Measurements from ENCODE around the gene TMEM273.

TMEM273 gene

DNA sequence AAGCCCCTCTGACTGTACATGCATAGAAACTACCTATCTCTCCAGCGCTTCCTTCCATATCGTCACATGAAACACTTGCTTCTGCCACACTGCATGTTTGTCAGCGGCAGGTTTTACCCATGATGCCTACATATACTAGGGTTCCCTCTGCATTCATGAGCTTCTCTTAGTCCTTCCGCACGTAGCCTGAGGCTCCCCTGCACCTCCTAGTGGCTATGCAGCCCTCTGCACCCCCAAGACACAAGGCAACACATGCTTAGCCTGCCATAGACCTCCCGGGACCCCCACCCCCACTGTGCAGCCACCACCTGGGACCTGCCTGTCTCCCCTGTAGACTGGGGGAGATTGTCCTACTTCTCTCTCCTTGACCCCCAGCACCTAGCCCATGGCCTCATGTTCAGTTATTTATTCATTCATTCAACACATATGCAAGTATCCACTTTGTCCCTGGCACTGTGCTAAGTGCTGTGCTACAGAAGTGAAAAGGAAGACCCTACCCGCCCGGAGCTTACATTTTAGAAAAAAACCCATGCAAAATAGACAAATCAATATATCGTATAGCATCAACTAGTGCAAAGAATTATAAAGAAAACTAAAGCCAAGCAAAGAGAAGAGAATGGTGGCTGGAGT is 23.5 kb downstream of the TMEM273 start:
- peaks cover 10% of the 10 kb centered on the region for H3K4me1 Mint-ChIP-seq
- H3K36me3 Mint-ChIP-seq (ENCODE audit: low read depth) = no peaks in the 10 kb centered on the region
- peaks cover 19% of the 10 kb centered on the region for H3K27me3 Mint-ChIP-seq (ENCODE audit: low read depth)
- TF ChIP-seq, protein P1, sequence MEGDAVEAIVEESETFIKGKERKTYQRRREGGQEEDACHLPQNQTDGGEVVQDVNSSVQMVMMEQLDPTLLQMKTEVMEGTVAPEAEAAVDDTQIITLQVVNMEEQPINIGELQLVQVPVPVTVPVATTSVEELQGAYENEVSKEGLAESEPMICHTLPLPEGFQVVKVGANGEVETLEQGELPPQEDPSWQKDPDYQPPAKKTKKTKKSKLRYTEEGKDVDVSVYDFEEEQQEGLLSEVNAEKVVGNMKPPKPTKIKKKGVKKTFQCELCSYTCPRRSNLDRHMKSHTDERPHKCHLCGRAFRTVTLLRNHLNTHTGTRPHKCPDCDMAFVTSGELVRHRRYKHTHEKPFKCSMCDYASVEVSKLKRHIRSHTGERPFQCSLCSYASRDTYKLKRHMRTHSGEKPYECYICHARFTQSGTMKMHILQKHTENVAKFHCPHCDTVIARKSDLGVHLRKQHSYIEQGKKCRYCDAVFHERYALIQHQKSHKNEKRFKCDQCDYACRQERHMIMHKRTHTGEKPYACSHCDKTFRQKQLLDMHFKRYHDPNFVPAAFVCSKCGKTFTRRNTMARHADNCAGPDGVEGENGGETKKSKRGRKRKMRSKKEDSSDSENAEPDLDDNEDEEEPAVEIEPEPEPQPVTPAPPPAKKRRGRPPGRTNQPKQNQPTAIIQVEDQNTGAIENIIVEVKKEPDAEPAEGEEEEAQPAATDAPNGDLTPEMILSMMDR (IDR thresholded peaks at IDR 0.05; ENCODE audit: unreplicated experiment in 3 of 3) = peak; percentile 62 to 64 (median 64)
- H3K4me3 Mint-ChIP-seq = no peak overlapping the region
- no peaks in the 10 kb centered on the region for H3K9me3 Mint-ChIP-seq
- peak overlapping the region in 1 of 3 experiments; percentile 5 for H3K27ac Mint-ChIP-seq

DNA sequence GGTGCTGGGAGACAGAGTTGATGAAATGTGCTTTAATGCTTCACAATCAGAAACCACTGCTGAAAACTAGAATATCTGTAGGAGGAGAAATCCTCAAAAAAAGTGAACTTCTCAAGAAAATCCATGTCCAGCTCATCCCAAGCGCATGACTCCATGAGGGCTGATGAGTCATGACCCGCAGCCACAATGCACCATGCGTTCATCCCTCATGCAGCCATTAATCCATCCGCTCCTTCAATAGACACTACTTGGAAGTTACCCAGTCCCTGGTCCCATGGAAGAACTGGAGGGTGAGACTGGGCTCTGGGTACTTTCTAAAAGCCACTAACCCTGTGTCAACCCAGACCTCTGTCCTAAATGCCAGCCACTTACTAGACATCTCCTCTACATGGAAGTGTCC is 24.4 kb downstream of the TMEM273 start:
- H3K9me3 Mint-ChIP-seq = no peaks in the 10 kb centered on the region
- H3K27ac Mint-ChIP-seq = no peak overlapping the region
- peaks cover 22% of the 10 kb centered on the region for H3K27me3 Mint-ChIP-seq (ENCODE audit: low read depth)
- no peaks in the 10 kb centered on the region for H3K36me3 Mint-ChIP-seq (ENCODE audit: low read depth)
- TF ChIP-seq, protein P1 (IDR thresholded peaks at IDR 0.05; ENCODE audit: unreplicated experiment in 3 of 3) = no peak
- no peak overlapping the region for H3K4me3 Mint-ChIP-seq
- peaks cover 10% of the 10 kb centered on the region for H3K4me1 Mint-ChIP-seq

DNA sequence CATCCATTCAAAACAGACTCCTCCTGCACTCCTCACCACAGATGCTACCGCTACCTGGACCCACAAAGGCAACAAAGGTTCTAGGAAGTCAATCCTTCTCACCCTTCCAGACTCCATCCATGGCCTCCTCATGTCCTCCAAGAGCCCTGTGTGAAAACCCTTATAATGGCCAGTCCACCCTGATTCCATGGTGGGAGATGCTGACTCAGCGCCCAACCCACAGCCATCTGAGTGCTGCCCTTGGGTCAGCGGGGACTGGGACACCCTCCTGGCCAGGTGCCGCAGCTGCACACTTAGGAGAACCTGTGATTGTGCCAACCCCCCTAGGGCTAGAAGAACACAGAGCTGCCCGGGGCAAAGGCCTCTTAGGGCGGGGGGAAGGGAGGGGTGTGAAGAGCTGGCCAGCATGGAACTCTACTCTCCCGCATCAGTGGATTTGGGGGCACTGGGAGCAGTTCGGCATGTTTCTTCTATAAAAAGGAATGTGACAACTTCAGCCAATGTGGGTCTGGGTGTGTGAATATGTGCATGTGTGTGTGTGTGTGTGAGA is 25.4 kb downstream of the TMEM273 start:
- TF ChIP-seq, protein P1 (IDR thresholded peaks at IDR 0.05; ENCODE audit: unreplicated experiment in 3 of 3) = no peak
- no peak overlapping the region for H3K27ac Mint-ChIP-seq
- H3K36me3 Mint-ChIP-seq (ENCODE audit: low read depth) = no peaks in the 10 kb centered on the region
- peaks cover 10% of the 10 kb centered on the region for H3K4me1 Mint-ChIP-seq
- no peaks in the 10 kb centered on the region for H3K9me3 Mint-ChIP-seq
- no peak overlapping the region for H3K4me3 Mint-ChIP-seq
- peaks cover 21% of the 10 kb centered on the region for H3K27me3 Mint-ChIP-seq (ENCODE audit: low read depth)

DNA sequence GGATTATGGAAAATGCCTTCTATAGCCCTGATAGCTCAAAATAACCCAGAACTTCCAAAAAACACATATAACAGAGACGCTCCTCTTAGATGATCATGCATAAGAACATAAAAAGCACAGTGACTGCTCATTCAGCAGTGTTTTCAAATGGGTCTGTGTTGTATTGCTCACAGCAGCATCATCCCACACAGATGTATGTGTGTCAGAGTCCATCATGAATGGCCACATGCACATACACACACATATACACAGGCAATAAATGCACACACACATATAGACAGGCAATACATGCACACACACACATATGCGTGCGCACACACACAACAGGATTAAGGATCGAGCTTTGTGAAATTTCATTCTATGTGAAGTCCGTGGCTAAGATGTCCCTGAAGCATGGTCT is 26.1 kb downstream of the TMEM273 start:
- H3K9me3 Mint-ChIP-seq = no peaks in the 10 kb centered on the region
- H3K4me1 Mint-ChIP-seq = peaks cover 10% of the 10 kb centered on the region
- no peaks in the 10 kb centered on the region for H3K36me3 Mint-ChIP-seq (ENCODE audit: low read depth)
- no peak overlapping the region for H3K27ac Mint-ChIP-seq
- H3K27me3 Mint-ChIP-seq (ENCODE audit: low read depth) = peaks cover 24% of the 10 kb centered on the region
- no peak overlapping the region for H3K4me3 Mint-ChIP-seq
- TF ChIP-seq, protein P1 (IDR thresholded peaks at IDR 0.05; ENCODE audit: unreplicated experiment in 3 of 3) = no peak

DNA sequence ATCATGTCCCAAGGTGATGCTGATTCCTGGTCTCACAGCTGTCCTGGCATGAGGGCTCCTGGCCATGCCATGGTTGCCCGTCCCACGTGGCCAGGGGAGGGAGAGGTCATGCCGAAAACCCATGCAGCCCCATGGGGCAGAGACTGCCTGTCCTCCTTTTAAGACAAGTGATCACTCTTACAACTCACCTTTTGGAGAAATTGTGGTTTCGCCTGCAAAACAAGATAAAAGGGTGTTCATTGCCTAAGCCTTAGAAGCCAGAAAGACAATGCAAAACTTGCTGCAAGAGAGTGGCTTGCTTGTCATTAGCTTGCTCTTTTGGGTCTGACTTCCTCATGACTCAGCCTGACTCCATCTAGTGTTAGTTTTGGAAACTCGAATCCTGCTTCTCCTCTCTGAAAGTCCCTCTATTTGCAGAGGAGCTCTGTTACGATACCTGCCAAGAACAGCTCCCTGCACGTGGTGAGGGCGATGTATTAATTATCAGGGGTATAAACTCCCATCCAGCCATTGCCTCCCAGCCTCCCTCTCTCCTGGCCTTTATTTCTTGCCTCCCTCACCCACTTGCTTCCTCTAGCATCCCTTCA is 26.7 kb downstream of the TMEM273 start:
- H3K27ac Mint-ChIP-seq = no peak overlapping the region
- TF ChIP-seq, protein P1 (IDR thresholded peaks at IDR 0.05; ENCODE audit: unreplicated experiment in 3 of 3) = peak; percentile 42 to 43 (median 42)
- H3K36me3 Mint-ChIP-seq (ENCODE audit: low read depth) = no peaks in the 10 kb centered on the region
- H3K4me3 Mint-ChIP-seq = no peak overlapping the region
- no peaks in the 10 kb centered on the region for H3K9me3 Mint-ChIP-seq
- peaks cover 26% of the 10 kb centered on the region for H3K27me3 Mint-ChIP-seq (ENCODE audit: low read depth)
- H3K4me1 Mint-ChIP-seq = peaks cover 8% of the 10 kb centered on the region

Data from nephron (organoid).